ENCODE data around the gene UCKL1. TPM values are rescaled to one million over a fixed set of nuclear protein-coding genes. Genes with fewer than 3 reads are reported as not detected.
A peak's percentile ranks its signal among the peaks of the same experiment; 100 is the strongest.

UCKL1 gene
- total RNA-seq, 2 experiments from 2014 or later = 31.5 to 32.6 TPM

DNA sequence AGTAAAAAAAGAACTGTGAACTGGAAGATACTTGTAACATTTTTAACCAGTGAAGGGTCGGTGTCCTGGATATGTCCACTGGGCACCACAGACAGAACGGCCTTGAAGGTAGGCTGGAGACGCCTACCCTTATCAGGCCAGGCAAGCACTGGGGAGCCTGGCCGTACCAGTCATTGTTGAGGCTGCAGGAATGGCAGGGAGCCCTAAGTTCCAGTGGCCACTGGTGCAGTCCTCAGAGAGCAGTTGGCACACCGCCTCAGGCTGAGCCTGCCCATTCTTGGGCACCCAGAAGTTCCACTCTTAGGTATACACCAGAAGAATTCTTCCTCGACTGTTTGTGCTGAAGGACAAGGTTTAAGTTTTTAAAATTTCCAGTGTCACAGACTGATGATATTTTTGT is 40.7 kb downstream of the UCKL1 start:
- CTCF ChIA-PET = no interaction called here
- no peaks in the 10 kb centered on the region for H3K9me3 Mint-ChIP-seq
- DNase-seq = no peak
- POLR2A ChIA-PET = interaction anchor here (0.8 kb wide), 1 partner anchor 10 kb away, joined by 3 read pairs; no protein-coding TSS in a partner anchor
- no peak overlapping the region for H3K27ac Mint-ChIP-seq
- ATAC-seq = no peak
- no peaks in the 10 kb centered on the region for H3K27me3 Mint-ChIP-seq
- peaks cover 15% of the 10 kb centered on the region for H3K4me1 Mint-ChIP-seq (ENCODE audit: low read depth)
- peaks cover 17% of the 10 kb centered on the region for H3K36me3 Mint-ChIP-seq (ENCODE audit: low read depth)
- TF ChIP-seq, protein P1, sequence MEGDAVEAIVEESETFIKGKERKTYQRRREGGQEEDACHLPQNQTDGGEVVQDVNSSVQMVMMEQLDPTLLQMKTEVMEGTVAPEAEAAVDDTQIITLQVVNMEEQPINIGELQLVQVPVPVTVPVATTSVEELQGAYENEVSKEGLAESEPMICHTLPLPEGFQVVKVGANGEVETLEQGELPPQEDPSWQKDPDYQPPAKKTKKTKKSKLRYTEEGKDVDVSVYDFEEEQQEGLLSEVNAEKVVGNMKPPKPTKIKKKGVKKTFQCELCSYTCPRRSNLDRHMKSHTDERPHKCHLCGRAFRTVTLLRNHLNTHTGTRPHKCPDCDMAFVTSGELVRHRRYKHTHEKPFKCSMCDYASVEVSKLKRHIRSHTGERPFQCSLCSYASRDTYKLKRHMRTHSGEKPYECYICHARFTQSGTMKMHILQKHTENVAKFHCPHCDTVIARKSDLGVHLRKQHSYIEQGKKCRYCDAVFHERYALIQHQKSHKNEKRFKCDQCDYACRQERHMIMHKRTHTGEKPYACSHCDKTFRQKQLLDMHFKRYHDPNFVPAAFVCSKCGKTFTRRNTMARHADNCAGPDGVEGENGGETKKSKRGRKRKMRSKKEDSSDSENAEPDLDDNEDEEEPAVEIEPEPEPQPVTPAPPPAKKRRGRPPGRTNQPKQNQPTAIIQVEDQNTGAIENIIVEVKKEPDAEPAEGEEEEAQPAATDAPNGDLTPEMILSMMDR (IDR thresholded peaks at IDR 0.05) = no peak
- no peak overlapping the region for H3K4me3 Mint-ChIP-seq
- intact Hi-C loops (cut with micrococcal nuclease) = no loop called here

DNA sequence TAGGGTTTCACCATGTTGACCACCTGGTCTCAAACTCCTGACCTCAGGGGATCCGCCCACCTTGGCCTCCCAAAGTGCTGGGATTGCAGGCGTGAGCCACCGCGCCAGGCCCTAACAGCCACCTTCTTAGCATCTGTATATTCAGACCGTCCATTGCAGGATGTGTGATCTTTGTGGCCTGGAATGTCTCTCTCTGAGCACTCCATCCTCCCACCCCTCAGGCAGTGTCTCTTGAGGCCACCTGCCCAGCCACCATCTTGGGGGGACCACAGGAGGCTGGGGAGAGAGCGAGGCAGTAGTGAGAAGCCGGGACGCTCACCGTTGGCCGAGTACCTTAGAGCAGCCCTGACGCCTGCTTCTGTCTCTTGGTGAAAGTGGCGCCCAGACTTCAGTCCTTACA is 42.4 kb downstream of the UCKL1 start:
- Mint-ChIP-seq H3K4me3 (no peak overlapping the region), H3K36me3 (ENCODE audit: low read depth) (peaks cover 22% of the 10 kb centered on the region), H3K9me3 (no peaks in the 10 kb centered on the region), H3K4me1 (ENCODE audit: low read depth) (peaks cover 25% of the 10 kb centered on the region), H3K27ac (no peak overlapping the region), H3K27me3 (no peaks in the 10 kb centered on the region)
- ATAC-seq = no peak
- POLR2A ChIA-PET = no interaction called here
- intact Hi-C loops (cut with micrococcal nuclease) = no loop called here
- DNase-seq = no peak
- TF ChIP-seq, protein P1 (IDR thresholded peaks at IDR 0.05) = no peak
- CTCF ChIA-PET = no interaction called here

DNA sequence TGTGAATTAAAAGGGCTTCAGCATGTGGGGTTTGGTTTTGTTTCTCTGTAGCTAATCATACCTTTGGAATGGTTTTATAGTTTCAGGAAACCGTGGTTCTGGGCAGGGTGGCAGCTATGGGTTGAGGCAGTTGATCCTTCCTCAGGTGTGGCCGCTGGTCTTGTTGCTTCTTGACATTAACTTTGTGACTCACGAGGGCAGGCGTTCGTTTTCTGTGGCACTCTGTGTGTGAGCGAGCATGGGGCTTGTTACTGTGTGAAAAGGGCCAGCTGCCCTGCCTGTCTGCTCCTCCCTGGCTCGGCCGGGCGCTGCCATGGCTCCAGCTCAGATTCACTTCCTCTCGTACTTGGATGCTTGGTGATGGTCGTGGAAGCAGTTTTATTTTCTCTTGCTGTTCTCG is 45.0 kb downstream of the UCKL1 start:
- Mint-ChIP-seq H3K36me3 (ENCODE audit: low read depth) (peaks cover 20% of the 10 kb centered on the region), H3K27me3 (no peaks in the 10 kb centered on the region), H3K4me3 (no peak overlapping the region), H3K27ac (peak overlapping the region; percentile 3), H3K9me3 (no peaks in the 10 kb centered on the region), H3K4me1 (ENCODE audit: low read depth) (peaks cover 38% of the 10 kb centered on the region)
- TF ChIP-seq, protein P1 (IDR thresholded peaks at IDR 0.05) = no peak
- intact Hi-C loops (cut with micrococcal nuclease) = no loop called here
- ChIA-PET POLR2A (interaction anchor here (0.7 to 0.8 kb wide), 2 partner anchors 10 to 40 kb away, joined by 3 to 4 read pairs; no protein-coding TSS in a partner anchor), CTCF (interaction anchor here (1.7 to 2.5 kb wide), 2 partner anchors 62 to 128 kb away, joined by 6 to 14 read pairs; no protein-coding TSS in a partner anchor)
- DNase-seq (no peak), ATAC-seq (peak; percentile 27)

DNA sequence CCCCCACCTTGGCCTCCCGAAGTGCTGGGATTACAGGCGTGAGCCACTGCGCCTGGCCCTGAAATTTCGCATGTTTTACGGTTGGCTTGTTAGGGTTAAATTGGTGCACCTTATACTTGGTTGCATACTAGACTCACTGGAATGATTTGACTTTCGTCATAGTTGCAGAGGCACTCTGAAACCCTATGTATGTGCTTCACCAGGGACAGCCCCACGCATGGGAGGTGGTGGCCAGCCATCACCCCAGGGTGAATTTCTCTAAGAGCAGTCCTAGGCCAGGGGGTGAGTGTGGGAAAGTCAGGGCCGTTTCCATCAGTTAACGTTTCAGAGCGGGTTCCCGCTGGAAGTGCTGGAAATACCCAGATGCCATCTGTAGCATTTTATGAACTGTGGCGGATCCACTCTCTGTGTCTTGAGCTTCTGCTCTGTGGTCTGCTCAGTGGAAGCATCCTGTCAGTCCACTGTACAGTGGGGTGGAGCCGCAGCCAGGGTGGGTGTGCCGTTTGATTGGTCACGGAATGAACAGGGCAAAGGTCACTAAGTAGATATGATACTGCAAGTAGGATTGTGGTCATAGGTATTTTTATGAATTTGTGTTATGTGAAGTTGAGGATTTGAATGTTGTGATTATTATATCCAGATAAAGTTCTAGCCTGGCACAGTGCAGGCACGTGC is 48.1 kb downstream of the UCKL1 start:
- H3K27me3 Mint-ChIP-seq = no peaks in the 10 kb centered on the region
- no peaks in the 10 kb centered on the region for H3K9me3 Mint-ChIP-seq
- DNase-seq (no peak), ATAC-seq (no peak)
- intact Hi-C loops (cut with micrococcal nuclease) = no loop called here
- POLR2A ChIA-PET = no interaction called here
- CTCF ChIA-PET = interaction anchor here (3.0 kb wide), 1 partner anchor 66 kb away, joined by 14 read pairs; no protein-coding TSS in a partner anchor
- no peak overlapping the region for H3K4me3 Mint-ChIP-seq
- no peak overlapping the region for H3K27ac Mint-ChIP-seq
- H3K36me3 Mint-ChIP-seq (ENCODE audit: low read depth) = peaks cover 13% of the 10 kb centered on the region
- H3K4me1 Mint-ChIP-seq (ENCODE audit: low read depth) = peaks cover 39% of the 10 kb centered on the region
- TF ChIP-seq, protein P1 (IDR thresholded peaks at IDR 0.05) = no peak

DNA sequence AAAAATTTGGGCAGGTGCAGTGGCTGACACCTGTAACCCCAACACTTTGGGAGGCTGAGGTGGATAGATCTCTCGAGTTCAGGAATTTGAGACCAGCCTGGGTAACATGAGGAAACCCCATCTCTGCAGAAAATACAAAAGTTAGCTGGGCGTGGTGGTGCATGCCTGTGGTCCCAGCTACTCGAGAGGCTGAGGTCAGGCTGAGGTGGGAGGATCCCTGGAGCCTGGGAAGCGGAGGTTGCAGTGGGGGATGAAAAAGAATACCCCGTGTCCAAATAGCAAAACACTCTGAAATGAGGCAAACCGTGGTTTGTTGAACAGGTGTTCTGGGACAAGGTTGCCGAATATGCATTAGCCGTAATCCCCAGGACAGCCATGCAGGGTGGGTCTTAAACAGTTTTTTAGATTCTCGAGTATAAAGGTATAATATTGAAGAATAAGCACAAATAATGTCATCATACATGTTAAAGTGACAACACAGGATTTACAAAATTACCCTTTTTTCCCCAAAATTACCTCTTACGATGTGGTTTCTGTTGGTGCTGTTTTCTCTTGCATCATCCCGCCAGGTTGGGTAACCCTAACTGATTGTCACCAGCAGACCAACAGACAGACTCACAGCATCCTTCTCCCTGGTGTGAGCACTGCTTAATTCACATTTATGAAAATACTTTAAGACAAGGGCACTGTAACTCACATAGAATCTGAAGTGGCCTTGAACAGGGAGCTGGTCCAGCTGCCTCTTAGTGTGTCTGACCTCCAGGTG is 52.2 kb downstream of the UCKL1 start:
- CTCF ChIA-PET = interaction anchor here (1.2 kb wide), 1 partner anchor 70 kb away, joined by 3 read pairs; no protein-coding TSS in a partner anchor
- no peak for ATAC-seq

More for the DNA sequence above, 52.2 kb downstream of the UCKL1 start:
- TF ChIP-seq, protein P1 (IDR thresholded peaks at IDR 0.05) = no peak
- H3K36me3 Mint-ChIP-seq (ENCODE audit: low read depth) = peaks cover 25% of the 10 kb centered on the region
- DNase-seq = no peak
- H3K9me3 Mint-ChIP-seq = no peaks in the 10 kb centered on the region
- H3K4me3 Mint-ChIP-seq = no peak overlapping the region
- peaks cover 43% of the 10 kb centered on the region for H3K4me1 Mint-ChIP-seq (ENCODE audit: low read depth)
- no peaks in the 10 kb centered on the region for H3K27me3 Mint-ChIP-seq
- H3K27ac Mint-ChIP-seq = peak overlapping the region; percentile 42
- intact Hi-C loops (cut with micrococcal nuclease) = no loop called here
- POLR2A ChIA-PET = interaction anchor here (1.0 kb wide), 1 partner anchor 8 kb away, joined by 4 read pairs; no protein-coding TSS in a partner anchor
